Transverse colon (tissue), 3 donors: ENCODE data around the gene ABHD16A.

Experiments
- POLR2A ChIP-seq: fragments of 450-650 bp; IDR thresholded peaks from one replicate; pipeline ENCODE4 v1.6.1; 2016; ENCODE audit warnings: antibody characterized with exemption, mild to moderate bottlenecking, moderate library complexity
- TF ChIP-seq, protein P1 (sequence below), 5 experiments: fragments of 200-600 bp in 3 of 5; fragments of 450-650 bp in 2 of 5; sonication (generic) in 3 of 5; IDR thresholded peaks; 1 replicate in 2 of 5; 2 replicates in 3 of 5; pipeline ENCODE4 v1.5.1; 2016 to 2017; ENCODE audit warnings: antibody characterized with exemption in 5 of 5, inconsistent platforms in 3 of 5, mild to moderate bottlenecking in 2 of 5, moderate library complexity in 1 of 5

DNA sequence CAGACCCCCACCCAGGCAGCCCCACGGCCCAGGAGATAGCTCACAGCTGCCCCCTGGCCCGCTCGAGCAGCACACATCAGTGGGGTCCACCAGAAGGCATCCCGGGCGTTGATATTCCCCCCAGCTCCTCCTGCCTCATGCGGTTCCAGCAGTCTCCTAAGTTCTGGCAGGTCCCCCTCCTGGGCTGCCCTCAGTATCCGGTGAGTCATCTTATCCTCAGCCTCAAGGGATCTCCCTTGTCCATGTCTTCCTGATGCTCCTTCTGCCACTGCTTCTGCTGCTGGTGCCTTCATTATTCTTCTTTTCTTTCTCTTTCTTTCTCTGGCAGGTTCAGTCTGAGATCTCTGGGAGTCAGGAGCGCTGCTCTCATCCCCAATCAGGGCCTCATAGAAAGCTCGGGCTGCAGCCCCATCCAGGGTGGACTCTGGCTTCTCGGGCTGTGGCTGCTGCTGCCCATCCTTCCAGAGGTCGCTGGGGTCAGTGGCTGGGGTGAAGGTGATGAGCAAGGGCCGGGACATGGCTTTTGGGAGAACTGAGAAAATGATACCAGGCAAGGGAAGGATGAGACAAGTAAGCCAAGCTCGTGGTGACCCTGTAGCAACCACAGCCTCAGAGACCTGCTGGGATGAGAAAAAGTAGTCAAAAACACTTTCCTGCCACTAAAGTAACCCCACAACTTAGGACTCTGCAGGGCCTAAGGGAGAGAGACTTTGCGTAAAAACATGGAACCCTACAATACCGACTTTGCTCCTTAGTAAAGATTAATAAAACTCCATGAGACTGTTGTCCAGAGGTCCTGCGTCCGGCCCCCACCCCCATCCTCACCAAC lies 38.9 kb downstream of the ABHD16A start:
- TF ChIP-seq, protein P1, sequence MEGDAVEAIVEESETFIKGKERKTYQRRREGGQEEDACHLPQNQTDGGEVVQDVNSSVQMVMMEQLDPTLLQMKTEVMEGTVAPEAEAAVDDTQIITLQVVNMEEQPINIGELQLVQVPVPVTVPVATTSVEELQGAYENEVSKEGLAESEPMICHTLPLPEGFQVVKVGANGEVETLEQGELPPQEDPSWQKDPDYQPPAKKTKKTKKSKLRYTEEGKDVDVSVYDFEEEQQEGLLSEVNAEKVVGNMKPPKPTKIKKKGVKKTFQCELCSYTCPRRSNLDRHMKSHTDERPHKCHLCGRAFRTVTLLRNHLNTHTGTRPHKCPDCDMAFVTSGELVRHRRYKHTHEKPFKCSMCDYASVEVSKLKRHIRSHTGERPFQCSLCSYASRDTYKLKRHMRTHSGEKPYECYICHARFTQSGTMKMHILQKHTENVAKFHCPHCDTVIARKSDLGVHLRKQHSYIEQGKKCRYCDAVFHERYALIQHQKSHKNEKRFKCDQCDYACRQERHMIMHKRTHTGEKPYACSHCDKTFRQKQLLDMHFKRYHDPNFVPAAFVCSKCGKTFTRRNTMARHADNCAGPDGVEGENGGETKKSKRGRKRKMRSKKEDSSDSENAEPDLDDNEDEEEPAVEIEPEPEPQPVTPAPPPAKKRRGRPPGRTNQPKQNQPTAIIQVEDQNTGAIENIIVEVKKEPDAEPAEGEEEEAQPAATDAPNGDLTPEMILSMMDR (IDR thresholded peaks at IDR 0.05) = no peak
- TF ChIP-seq POLR2A = no peak
